IPS-18c (cell line): ENCODE measurements around the gene NRIP1.

Experiments used
- H3K4me3 ChIP-seq: 2 replicates; pipeline ENCODE4 v1.7.0; 2013; ENCODE audit warnings: low read depth, mild to moderate bottlenecking, low read length, moderate library complexity; ENCODE audit not compliant: insufficient read depth
- H3K9me3 ChIP-seq: one replicate; pipeline ENCODE4 v1.6.1; 2013; ENCODE audit warnings: mild to moderate bottlenecking, low read length, moderate library complexity; ENCODE audit not compliant: control insufficient read depth, insufficient read depth

NRIP1 gene

GRCh38 chr21:15064576-15065391, at the start of gene NRIP1:
Gene NRIP1, minus strand, starts transcription at chr21:15065000. Its CDS starts 96,808 bp downstream, at chr21:14968192.
- no peaks in the 10 kb centered on the region for H3K9me3 ChIP-seq
- H3K4me3 ChIP-seq, result peak within 1 kb of the TSS; percentile 72

- Histone ChIP-seq H3K9me3 (no peaks in the 10 kb centered on the region), H3K4me3 (no peak overlapping the region)
These were observed 48.1 kb upstream of the NRIP1 start for GRCh38 chr21:15112858-15113257.

GRCh38 chr21:15108801-15109200, 44.0 kb upstream of the NRIP1 start:
- no peak overlapping the region for H3K4me3 ChIP-seq
- H3K9me3 ChIP-seq, result no peaks in the 10 kb centered on the region

- Histone ChIP-seq H3K4me3 (no peak overlapping the region), H3K9me3 (no peaks in the 10 kb centered on the region)
These were observed 39.7 kb upstream of the NRIP1 start for GRCh38 chr21:15104470-15104869.

- H3K9me3 ChIP-seq, result no peaks in the 10 kb centered on the region
- no peak overlapping the region for H3K4me3 ChIP-seq
These were observed 34.1 kb upstream of the NRIP1 start for GRCh38 chr21:15098908-15099307.

- H3K4me3 ChIP-seq, result no peak overlapping the region
These were observed 33.4 kb upstream of the NRIP1 start for GRCh38 chr21:15098181-15098580.

GRCh38 chr21:15097580-15097979, 32.8 kb upstream of the NRIP1 start:
- Histone ChIP-seq H3K4me3 (no peak overlapping the region), H3K9me3 (no peaks in the 10 kb centered on the region)

More at GRCh38 chr21:15098181-15098580, 33.4 kb upstream of the NRIP1 start:
- H3K9me3 ChIP-seq, result no peaks in the 10 kb centered on the region

GRCh38 chr21:15096146-15096545, 31.3 kb upstream of the NRIP1 start:
- no peaks in the 10 kb centered on the region for H3K9me3 ChIP-seq

GRCh38 chr21:15095326-15095725, 30.5 kb upstream of the NRIP1 start:
- H3K9me3 ChIP-seq, result no peaks in the 10 kb centered on the region
- H3K4me3 ChIP-seq, result no peak overlapping the region

More at GRCh38 chr21:15096146-15096545, 31.3 kb upstream of the NRIP1 start:
- H3K4me3 ChIP-seq, result no peak overlapping the region

- Histone ChIP-seq H3K9me3 (no peaks in the 10 kb centered on the region), H3K4me3 (no peak overlapping the region)
These were observed 29.9 kb upstream of the NRIP1 start for GRCh38 chr21:15094706-15095105.

GRCh38 chr21:15093216-15093615, 28.4 kb upstream of the NRIP1 start:
- H3K9me3 ChIP-seq, result no peaks in the 10 kb centered on the region
- H3K4me3 ChIP-seq, result no peak overlapping the region

- Histone ChIP-seq H3K4me3 (no peak overlapping the region), H3K9me3 (no peaks in the 10 kb centered on the region)
These were observed 27.9 kb upstream of the NRIP1 start for GRCh38 chr21:15092745-15093144.

- H3K4me3 ChIP-seq, result no peak overlapping the region
These were observed 25.6 kb upstream of the NRIP1 start for GRCh38 chr21:15090390-15090789.

GRCh38 chr21:15088488-15088887, 23.7 kb upstream of the NRIP1 start:
- Histone ChIP-seq H3K4me3 (no peak overlapping the region), H3K9me3 (no peaks in the 10 kb centered on the region)

More at GRCh38 chr21:15090390-15090789, 25.6 kb upstream of the NRIP1 start:
- H3K9me3 ChIP-seq, result no peaks in the 10 kb centered on the region

- H3K4me3 ChIP-seq, result no peak overlapping the region
- H3K9me3 ChIP-seq, result no peaks in the 10 kb centered on the region
These were observed 19.9 kb upstream of the NRIP1 start for GRCh38 chr21:15084668-15085067.

GRCh38 chr21:15080526-15080925, 15.7 kb upstream of the NRIP1 start:
- H3K4me3 ChIP-seq, result no peak overlapping the region

GRCh38 chr21:15079269-15079668, 14.5 kb upstream of the NRIP1 start:
- H3K9me3 ChIP-seq, result no peaks in the 10 kb centered on the region
- no peak overlapping the region for H3K4me3 ChIP-seq

More at GRCh38 chr21:15080526-15080925, 15.7 kb upstream of the NRIP1 start:
- H3K9me3 ChIP-seq, result no peaks in the 10 kb centered on the region

GRCh38 chr21:15078180-15078579, 13.4 kb upstream of the NRIP1 start:
- H3K9me3 ChIP-seq, result no peaks in the 10 kb centered on the region
- no peak overlapping the region for H3K4me3 ChIP-seq
